ENCODE data around the gene APOL4. TPM values are rescaled to one million over a fixed set of nuclear protein-coding genes. Genes with fewer than 3 reads are reported as not detected.
"Not testable (repeated sequence)": the region's sequence is repeated elsewhere in the genome, so short reads cannot be mapped to it uniquely, and the experiment has no call there.

Gene APOL4
- total RNA-seq, 2 experiments from 2014 or later, result 0.70 to 0.95 TPM

GRCh38 chr22:36204632-36205015 lies 3.0 kb upstream of the APOL4 start:
- no peak overlapping the region for H3K27ac Mint-ChIP-seq
- peaks cover 12% of the 10 kb centered on the region for H3K27me3 Mint-ChIP-seq
- peak overlapping the region; percentile 45 for H3K4me3 Mint-ChIP-seq
- peaks cover 6% of the 10 kb centered on the region for H3K36me3 Mint-ChIP-seq
- H3K9me3 Mint-ChIP-seq, result peaks cover 4% of the 10 kb centered on the region
- H3K4me1 Mint-ChIP-seq, result no peaks in the 10 kb centered on the region
- DNase-seq, result no peak

- H3K4me1 Mint-ChIP-seq, result no peaks in the 10 kb centered on the region
- no peak overlapping the region for H3K27ac Mint-ChIP-seq
- H3K4me3 Mint-ChIP-seq, result peak overlapping the region; percentile 45
- H3K9me3 Mint-ChIP-seq, result peaks cover 1% of the 10 kb centered on the region
- no peak for DNase-seq
- H3K36me3 Mint-ChIP-seq, result peaks cover 4% of the 10 kb centered on the region
- peaks cover 9% of the 10 kb centered on the region for H3K27me3 Mint-ChIP-seq
Measured at GRCh38 chr22:36204001-36204631, 2.5 kb upstream of the APOL4 start.

- not testable (repeated sequence) for H3K27ac Mint-ChIP-seq, H3K4me3 Mint-ChIP-seq, H3K27me3 Mint-ChIP-seq, DNase-seq, H3K9me3 Mint-ChIP-seq, H3K4me1 Mint-ChIP-seq, H3K36me3 Mint-ChIP-seq
Measured at GRCh38 chr22:36203441-36203840, 1.8 kb upstream of the APOL4 start.

GRCh38 chr22:36202906-36203305 lies 1.3 kb upstream of the APOL4 start:
- H3K27ac Mint-ChIP-seq, H3K27me3 Mint-ChIP-seq: not testable (repeated sequence)

GRCh38 chr22:36201025-36201424 lies 584 bp downstream of the APOL4 start:
- peaks cover 20% of the 10 kb centered on the region for H3K4me1 Mint-ChIP-seq
- not testable (repeated sequence) for H3K27me3 Mint-ChIP-seq, DNase-seq, H3K27ac Mint-ChIP-seq, H3K36me3 Mint-ChIP-seq, H3K9me3 Mint-ChIP-seq, H3K4me3 Mint-ChIP-seq

More at GRCh38 chr22:36202906-36203305, 1.3 kb upstream of the APOL4 start:
- H3K4me3 Mint-ChIP-seq, DNase-seq, H3K4me1 Mint-ChIP-seq, H3K36me3 Mint-ChIP-seq, H3K9me3 Mint-ChIP-seq: not testable (repeated sequence)

GRCh38 chr22:36199001-36199551 lies 2.5 kb downstream of the APOL4 start:
- Mint-ChIP-seq H3K27ac (no peak overlapping the region), H3K27me3 (no peaks in the 10 kb centered on the region), H3K9me3 (no peaks in the 10 kb centered on the region), H3K4me1 (peaks cover 26% of the 10 kb centered on the region), H3K36me3 (no peaks in the 10 kb centered on the region), H3K4me3 (no peak overlapping the region)
- no peak for DNase-seq

GRCh38 chr22:36198536-36198935 lies 3.1 kb downstream of the APOL4 start:
- no peak for DNase-seq
- Mint-ChIP-seq H3K36me3 (no peaks in the 10 kb centered on the region), H3K27ac (no peak overlapping the region), H3K4me3 (no peak overlapping the region), H3K9me3 (no peaks in the 10 kb centered on the region), H3K4me1 (peaks cover 26% of the 10 kb centered on the region), H3K27me3 (no peaks in the 10 kb centered on the region)

DNA sequence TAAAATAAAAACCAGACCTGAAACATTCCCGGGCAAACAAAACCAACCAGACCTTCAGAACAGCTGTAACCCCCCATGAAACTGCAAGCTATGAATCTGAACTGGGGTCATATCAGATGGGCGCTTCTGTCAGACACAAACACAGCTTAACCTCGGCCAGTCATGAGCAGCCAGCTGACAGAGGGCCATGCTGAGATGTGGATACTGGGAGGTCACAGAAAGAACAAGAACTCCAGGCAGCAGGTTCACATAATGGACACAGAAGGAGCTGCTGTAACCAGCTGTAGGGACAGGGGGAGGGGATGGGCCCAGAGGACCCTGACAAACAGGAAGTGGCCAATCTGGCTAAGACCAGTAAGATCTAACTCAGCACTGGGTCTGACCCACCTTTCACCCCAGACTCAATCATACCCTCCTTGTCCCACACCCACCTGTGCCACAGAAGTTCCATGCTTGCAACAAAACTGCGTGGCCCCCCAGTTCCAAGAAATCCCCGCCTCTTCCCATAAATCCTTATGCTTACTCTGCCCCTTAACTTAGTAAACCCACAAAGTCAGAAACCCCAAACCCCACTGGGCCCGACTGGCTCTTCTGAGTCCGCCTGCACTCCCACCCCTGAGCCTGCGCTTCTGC lies 4.0 kb downstream of the APOL4 start:
- no peaks in the 10 kb centered on the region for H3K27me3 Mint-ChIP-seq
- H3K27ac Mint-ChIP-seq, result peak overlapping the region; percentile 79

DNA sequence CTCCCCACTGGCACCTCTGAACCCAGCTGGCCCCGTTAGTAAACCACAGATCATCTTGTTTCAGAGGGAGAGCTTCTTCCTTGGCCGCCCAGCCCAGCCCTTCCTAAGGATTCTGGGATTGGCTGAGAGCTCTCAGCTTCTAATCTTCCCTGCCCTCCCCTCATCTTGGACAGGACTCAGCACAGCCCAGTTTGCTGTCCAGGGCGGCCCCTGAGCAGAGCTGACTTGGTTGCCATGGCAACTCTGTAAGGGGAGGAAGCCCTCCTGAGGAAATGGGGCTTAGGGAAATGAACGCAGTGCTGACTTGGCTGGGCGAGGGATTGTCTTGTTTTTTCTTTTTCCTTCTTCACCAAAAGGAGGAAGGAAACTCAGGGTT lies 4.6 kb downstream of the APOL4 start:
- Mint-ChIP-seq H3K4me3 (no peak overlapping the region), H3K27ac (no peak overlapping the region), H3K9me3 (no peaks in the 10 kb centered on the region), H3K4me1 (peaks cover 26% of the 10 kb centered on the region), H3K27me3 (no peaks in the 10 kb centered on the region), H3K36me3 (no peaks in the 10 kb centered on the region)
- no peak for DNase-seq

More for the DNA sequence above, 4.0 kb downstream of the APOL4 start:
- Mint-ChIP-seq H3K4me1 (peaks cover 26% of the 10 kb centered on the region), H3K9me3 (no peaks in the 10 kb centered on the region), H3K4me3 (no peak overlapping the region), H3K36me3 (no peaks in the 10 kb centered on the region)
- DNase-seq, result peak; percentile 46

DNA sequence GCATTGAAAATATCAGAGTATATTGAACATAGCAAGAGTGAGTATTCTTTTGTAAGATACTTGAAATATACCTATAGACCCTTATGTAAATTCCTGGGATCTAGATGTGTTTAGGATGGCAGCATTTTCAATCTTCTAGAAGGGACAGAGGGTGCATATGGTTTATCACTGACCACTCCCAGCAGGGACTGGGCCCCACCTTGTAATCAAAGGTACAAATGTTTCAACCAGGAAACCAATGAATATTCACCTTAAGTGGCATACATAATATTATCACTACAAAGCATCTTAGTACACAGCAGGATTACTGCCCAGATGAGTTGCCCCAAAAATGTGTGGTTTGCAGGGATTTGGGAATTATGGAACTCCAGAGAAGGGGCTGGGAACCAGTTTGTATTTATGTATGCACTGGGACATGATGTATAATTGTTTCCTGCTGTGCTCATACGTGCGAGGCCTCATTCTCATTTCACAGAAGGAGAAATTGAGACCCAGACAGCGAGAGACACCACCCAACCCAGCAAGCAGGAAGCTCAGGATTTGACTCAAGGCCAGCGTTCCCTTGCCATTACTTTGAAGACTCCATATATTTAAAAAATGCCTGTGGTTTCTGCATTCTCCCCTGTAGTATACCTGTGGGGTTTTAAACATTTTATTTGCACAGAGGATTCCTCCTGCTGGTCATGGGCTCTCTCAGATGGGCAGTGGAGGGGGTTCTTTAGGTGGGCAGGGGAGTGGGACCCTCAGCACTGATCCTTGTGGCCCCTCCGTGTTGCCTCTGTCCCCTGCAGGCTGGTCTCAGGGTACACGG lies 5.2 kb downstream of the APOL4 start:
- H3K36me3 Mint-ChIP-seq, result no peaks in the 10 kb centered on the region
- no peak overlapping the region for H3K4me3 Mint-ChIP-seq
- no peak for DNase-seq
- H3K27me3 Mint-ChIP-seq, result no peaks in the 10 kb centered on the region
- H3K9me3 Mint-ChIP-seq, result no peaks in the 10 kb centered on the region
- no peak overlapping the region for H3K27ac Mint-ChIP-seq
- peaks cover 26% of the 10 kb centered on the region for H3K4me1 Mint-ChIP-seq

DNA sequence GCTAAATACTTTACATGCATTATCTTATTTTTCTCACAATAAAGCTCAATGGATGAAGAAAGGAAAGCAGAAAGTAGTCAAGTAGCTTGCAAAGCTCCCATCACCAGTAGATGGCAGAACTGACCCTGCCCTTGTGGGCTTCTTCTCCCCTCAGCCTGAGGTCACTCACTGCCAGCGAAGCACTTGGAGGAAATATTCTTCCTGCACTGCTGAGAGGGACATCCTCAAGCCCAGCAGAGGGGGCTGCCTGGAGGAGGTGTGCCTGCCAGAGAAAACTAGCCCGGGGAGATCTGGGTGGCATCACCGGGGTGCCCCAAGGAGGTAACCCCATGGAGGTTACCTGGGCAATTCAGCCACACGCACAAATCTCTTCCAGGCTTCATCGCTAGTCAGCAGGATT lies 6.6 kb downstream of the APOL4 start:
- no peak overlapping the region for H3K27ac Mint-ChIP-seq
- H3K27me3 Mint-ChIP-seq, result no peaks in the 10 kb centered on the region
- no peak overlapping the region for H3K4me3 Mint-ChIP-seq
- peaks cover 26% of the 10 kb centered on the region for H3K4me1 Mint-ChIP-seq
- H3K9me3 Mint-ChIP-seq, result no peaks in the 10 kb centered on the region
- DNase-seq, result peak; percentile 30
- H3K36me3 Mint-ChIP-seq, result no peaks in the 10 kb centered on the region

DNA sequence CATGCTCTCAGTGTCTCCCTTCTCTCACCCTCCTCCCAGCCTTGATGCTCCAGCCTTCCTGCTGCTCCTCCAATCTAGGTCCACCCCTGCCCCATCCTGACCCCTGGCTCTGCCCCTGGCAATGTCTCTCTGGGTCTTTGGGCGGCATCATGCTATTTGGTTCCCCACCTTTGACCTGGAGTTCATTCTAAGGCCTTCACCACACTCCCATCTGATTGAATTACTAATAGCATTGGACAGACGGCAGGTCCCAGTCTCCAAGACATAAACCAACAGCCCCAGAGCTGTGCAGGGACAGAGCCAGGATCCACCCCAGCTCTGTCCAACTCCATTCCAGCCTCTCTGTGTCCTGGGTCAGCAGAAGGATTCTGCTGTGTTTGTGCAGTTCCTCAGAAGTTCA lies 7.2 kb downstream of the APOL4 start:
- DNase-seq, result no peak
- Mint-ChIP-seq H3K4me3 (no peak overlapping the region), H3K27me3 (no peaks in the 10 kb centered on the region), H3K9me3 (no peaks in the 10 kb centered on the region), H3K36me3 (no peaks in the 10 kb centered on the region), H3K4me1 (peaks cover 26% of the 10 kb centered on the region), H3K27ac (no peak overlapping the region)

DNA sequence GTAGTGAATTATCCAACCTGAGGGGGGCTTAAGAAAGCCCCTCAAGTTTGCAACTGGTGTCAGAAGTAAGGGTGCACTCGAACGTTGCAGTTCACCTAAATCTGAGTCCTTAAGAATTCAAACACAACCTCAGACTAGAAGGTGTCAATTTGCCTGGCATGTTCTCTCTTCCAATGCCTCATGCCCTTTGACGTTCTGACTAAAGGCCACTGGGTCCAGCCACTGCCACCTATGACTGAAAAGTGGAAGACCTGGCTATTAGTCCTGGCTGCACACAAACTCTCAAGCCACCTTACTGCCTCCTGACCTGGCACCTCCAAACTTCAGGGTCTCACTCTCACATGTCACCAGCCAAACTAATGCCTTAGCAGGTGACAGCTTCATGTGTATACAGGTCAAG lies 8.0 kb downstream of the APOL4 start:
- no peak for DNase-seq
- Mint-ChIP-seq H3K36me3 (no peaks in the 10 kb centered on the region), H3K9me3 (no peaks in the 10 kb centered on the region), H3K27ac (no peak overlapping the region), H3K27me3 (no peaks in the 10 kb centered on the region), H3K4me1 (peaks cover 26% of the 10 kb centered on the region), H3K4me3 (no peak overlapping the region)

DNA sequence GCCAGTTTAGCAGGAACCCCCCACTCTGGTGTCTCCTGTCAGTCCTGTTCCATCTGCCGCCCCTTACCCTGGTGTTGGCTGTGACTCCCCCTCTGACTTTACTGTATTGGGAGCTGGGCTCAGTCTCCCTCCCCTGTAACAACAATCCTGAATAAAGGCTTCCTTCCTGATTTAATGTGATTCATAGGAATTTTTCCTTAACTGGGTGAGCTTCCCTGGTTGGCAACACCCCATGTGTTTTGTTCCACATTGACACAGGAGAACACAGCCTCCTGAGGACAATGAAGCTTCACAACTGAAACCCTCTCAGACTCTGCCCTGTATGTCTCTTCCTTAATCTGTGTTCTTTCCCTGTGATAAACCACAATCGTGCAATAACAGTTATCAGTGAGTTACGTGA lies 8.4 kb downstream of the APOL4 start:
- Mint-ChIP-seq H3K9me3 (no peaks in the 10 kb centered on the region), H3K27me3 (no peaks in the 10 kb centered on the region), H3K27ac (no peak overlapping the region), H3K4me3 (no peak overlapping the region), H3K36me3 (no peaks in the 10 kb centered on the region), H3K4me1 (peaks cover 22% of the 10 kb centered on the region)
- DNase-seq, result no peak

DNA sequence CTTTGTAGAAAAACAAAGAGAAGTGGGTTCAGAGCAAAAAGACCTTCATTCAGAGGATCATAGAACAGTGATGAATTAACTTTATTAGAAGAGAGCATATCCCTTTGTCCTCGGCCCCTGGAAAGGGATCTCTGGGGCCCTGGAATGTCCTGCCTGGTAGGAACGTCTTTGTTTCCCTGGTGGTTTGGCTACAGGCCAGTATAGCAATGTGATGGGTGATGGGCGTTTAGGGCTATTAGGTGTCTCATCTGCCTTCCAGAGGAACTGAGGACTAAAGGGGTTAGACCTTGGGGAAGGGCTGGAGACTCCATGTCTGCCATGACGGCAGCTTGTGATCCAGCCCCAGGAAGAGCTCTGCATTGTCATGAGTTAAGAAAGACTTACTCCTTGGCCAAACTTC lies 9.1 kb downstream of the APOL4 start:
- DNase-seq, result no peak
- Mint-ChIP-seq H3K4me3 (no peak overlapping the region), H3K36me3 (no peaks in the 10 kb centered on the region), H3K4me1 (peaks cover 16% of the 10 kb centered on the region), H3K9me3 (no peaks in the 10 kb centered on the region), H3K27ac (no peak overlapping the region), H3K27me3 (no peaks in the 10 kb centered on the region)
